Epithelial cell of esophagus (primary cell): Measurements from ENCODE around the gene YPEL4.

Source experiments
- DNase-seq: peaks from one replicate; pipeline ENCODE4 v3.0.0; 2010; ENCODE audit warnings: low read depth
- H3K4me3 ChIP-seq: 2 replicates; pipeline ENCODE4 v1.5.1; 2011; ENCODE audit warnings: mild to moderate bottlenecking, low read length, control low read depth
- TF ChIP-seq, protein P1 (sequence below): IDR thresholded peaks from 2 replicates; pipeline ENCODE4 v1.5.1; 2011; ENCODE audit warnings: low read depth, mild to moderate bottlenecking, low read length, control low read depth, inconsistent platforms; ENCODE audit not compliant: insufficient read depth; ENCODE audit errors: missing control alignments

Gene YPEL4

GRCh38 chr11:57596266-57596885, 53.3 kb downstream of the YPEL4 start:
- no peak overlapping the region for H3K4me3 ChIP-seq
- TF ChIP-seq, protein P1, sequence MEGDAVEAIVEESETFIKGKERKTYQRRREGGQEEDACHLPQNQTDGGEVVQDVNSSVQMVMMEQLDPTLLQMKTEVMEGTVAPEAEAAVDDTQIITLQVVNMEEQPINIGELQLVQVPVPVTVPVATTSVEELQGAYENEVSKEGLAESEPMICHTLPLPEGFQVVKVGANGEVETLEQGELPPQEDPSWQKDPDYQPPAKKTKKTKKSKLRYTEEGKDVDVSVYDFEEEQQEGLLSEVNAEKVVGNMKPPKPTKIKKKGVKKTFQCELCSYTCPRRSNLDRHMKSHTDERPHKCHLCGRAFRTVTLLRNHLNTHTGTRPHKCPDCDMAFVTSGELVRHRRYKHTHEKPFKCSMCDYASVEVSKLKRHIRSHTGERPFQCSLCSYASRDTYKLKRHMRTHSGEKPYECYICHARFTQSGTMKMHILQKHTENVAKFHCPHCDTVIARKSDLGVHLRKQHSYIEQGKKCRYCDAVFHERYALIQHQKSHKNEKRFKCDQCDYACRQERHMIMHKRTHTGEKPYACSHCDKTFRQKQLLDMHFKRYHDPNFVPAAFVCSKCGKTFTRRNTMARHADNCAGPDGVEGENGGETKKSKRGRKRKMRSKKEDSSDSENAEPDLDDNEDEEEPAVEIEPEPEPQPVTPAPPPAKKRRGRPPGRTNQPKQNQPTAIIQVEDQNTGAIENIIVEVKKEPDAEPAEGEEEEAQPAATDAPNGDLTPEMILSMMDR, result no peak
- no peak for DNase-seq
